ENCODE data around the gene DDI2.

GRCh38 chr1:15667362-15667761, 50.1 kb downstream of the DDI2 start:
- no peak for TF ChIP-seq POLR2A (IDR thresholded peaks at IDR 0.05)
- no peak for TF ChIP-seq CTCF (IDR thresholded peaks at IDR 0.05)

Data from tibial nerve (tissue), 3 donors.